Thymus (tissue), 11 donors: ENCODE results near the gene GJC3. TPM values are rescaled to one million over a fixed set of nuclear protein-coding genes. Genes with fewer than 3 reads are reported as not detected.
"Not testable (repeated sequence)": the region's sequence is repeated elsewhere in the genome, so short reads cannot be mapped to it uniquely, and the experiment has no call there.

Experiments used
- DNase-seq, 9 donors: peaks; one replicate each; pipeline ENCODE4 v3.0.0-alpha.2; 2013; ENCODE audit warnings: low spot score in 9 of 9, low read depth in 6 of 9, missing footprints in 1 of 9
- H3K27ac ChIP-seq, 2 donors: one replicate each; pipeline ENCODE4 v1.5.1; 2013; ENCODE audit warnings: control low read depth in 1 of 2, low read depth in 1 of 2, low read length in 1 of 2, mild to moderate bottlenecking in 1 of 2, moderate library complexity in 1 of 2
- H3K27me3 ChIP-seq, 2 donors: one replicate each; pipeline ENCODE4 v1.5.1; 2013; ENCODE audit warnings: low read length in 1 of 2; ENCODE audit not compliant: control insufficient read depth in 2 of 2, insufficient read depth in 1 of 2
- H3K36me3 ChIP-seq, 2 donors: one replicate each; pipeline ENCODE4 v1.5.1; 2013; ENCODE audit warnings: low read length in 1 of 2, mild to moderate bottlenecking in 1 of 2, moderate library complexity in 1 of 2; ENCODE audit not compliant: control insufficient read depth in 2 of 2, insufficient read depth in 2 of 2
- H3K4me1 ChIP-seq, 2 donors: one replicate each; pipeline ENCODE4 v1.5.1; 2013; ENCODE audit warnings: low read length in 2 of 2; ENCODE audit not compliant: control insufficient read depth in 2 of 2, insufficient read depth in 2 of 2
- H3K4me3 ChIP-seq, 2 donors: one replicate each; pipeline ENCODE4 v1.5.1; 2013; ENCODE audit warnings: low read length in 2 of 2, control low read depth in 1 of 2, mild to moderate bottlenecking in 1 of 2
- H3K9me3 ChIP-seq, 2 donors: one replicate each; pipeline ENCODE4 v1.5.1; 2013; ENCODE audit warnings: low read length in 1 of 2, mild to moderate bottlenecking in 1 of 2; ENCODE audit not compliant: control insufficient read depth in 2 of 2, insufficient read depth in 1 of 2
- WGBS: extraction: QIAGEN DNeasy Blood & Tissue Kit; methylation state at CpG from one replicate; pipeline ENCODE4 v1.1.7; 2013; 5-methylcytosine and 5-hydroxymethylcytosine counted together
- polyA plus RNA-seq: library from polyadenylated mRNA; stranded (reverse); fragments of 200-250 nt; gene quantifications from one replicate; pipeline ENCODE4 v1.2.3, GENCODE V29; 2013
- total RNA-seq: library from RNA; stranded (reverse); fragments of 120-200 nt; gene quantifications from one replicate; pipeline ENCODE4 v1.2.4, GENCODE V29; 2013
- donor health status: healthy.

GJC3 gene
- total and polyA plus RNA-seq, 2 donors = 0.11 to 0.14 TPM

GRCh38 chr7:99958564-99959227 lies 29.3 kb upstream of the GJC3 start:
- peaks cover 2 to 16% of the 10 kb centered on the region in 2 donors for H3K27me3 ChIP-seq
- no peak for DNase-seq
- WGBS = 79% methylated on average over 9 of the region's 9 CpGs

GRCh38 chr7:99955247-99955646 lies 25.8 kb upstream of the GJC3 start:
- Histone ChIP-seq H3K27me3 (peaks cover 2 to 5% of the 10 kb centered on the region in 2 donors), H3K36me3 (no peaks in the 10 kb centered on the region), H3K27ac (no peak overlapping the region), H3K9me3 (no peaks in the 10 kb centered on the region), H3K4me3 (no peak overlapping the region), H3K4me1 (no peaks in the 10 kb centered on the region)
- 95% methylated on average over 6 of the region's 6 CpGs for WGBS
- no peak for DNase-seq

More at GRCh38 chr7:99958564-99959227, 29.3 kb upstream of the GJC3 start:
- H3K4me1 ChIP-seq = no peaks in the 10 kb centered on the region
- no peaks in the 10 kb centered on the region for H3K36me3 ChIP-seq
- no peak overlapping the region for H3K4me3 ChIP-seq
- H3K9me3 ChIP-seq = no peaks in the 10 kb centered on the region
- H3K27ac ChIP-seq = no peak overlapping the region

DNA sequence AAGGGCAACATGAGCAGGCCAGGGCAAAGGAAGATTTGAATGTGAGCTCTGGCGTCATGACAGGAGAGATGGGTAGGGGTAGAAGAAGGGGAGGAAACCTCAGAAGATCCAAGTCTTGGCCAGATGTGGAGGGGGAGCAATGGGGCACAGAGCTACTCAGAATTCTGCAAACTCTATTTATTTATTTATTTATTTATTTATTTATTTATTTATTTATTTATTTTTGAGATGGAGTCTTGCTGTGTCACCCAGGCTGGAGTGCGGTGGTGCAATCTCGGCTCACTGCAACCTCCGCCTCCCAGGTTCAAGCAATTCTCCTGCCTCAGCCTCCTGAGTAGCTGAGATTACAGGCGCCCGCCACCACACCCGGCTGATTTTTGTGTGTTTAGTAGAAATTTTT lies 25.2 kb upstream of the GJC3 start:
- not testable (repeated sequence) for H3K27me3 ChIP-seq, H3K4me3 ChIP-seq, H3K36me3 ChIP-seq, H3K9me3 ChIP-seq, H3K27ac ChIP-seq, DNase-seq, H3K4me1 ChIP-seq
- 95% methylated on average over 7 of the region's 7 CpGs for WGBS

GRCh38 chr7:99953649-99954048 lies 24.2 kb upstream of the GJC3 start:
- Histone ChIP-seq H3K9me3 (no peaks in the 10 kb centered on the region), H3K36me3 (no peaks in the 10 kb centered on the region), H3K4me1 (no peaks in the 10 kb centered on the region), H3K4me3 (no peak overlapping the region), H3K27me3 (peaks cover 0 to 2% of the 10 kb centered on the region in 2 donors), H3K27ac (no peak overlapping the region)
- no peak for DNase-seq
- 85% methylated on average over 3 of the region's 3 CpGs for WGBS

GRCh38 chr7:99952649-99953048 lies 23.2 kb upstream of the GJC3 start:
- H3K4me3 ChIP-seq, H3K4me1 ChIP-seq, H3K27me3 ChIP-seq, H3K9me3 ChIP-seq, H3K27ac ChIP-seq, DNase-seq, H3K36me3 ChIP-seq: not testable (repeated sequence)
- 89% methylated on average over 4 of the region's 4 CpGs for WGBS

GRCh38 chr7:99950819-99951218 lies 21.4 kb upstream of the GJC3 start:
- WGBS = 97% methylated on average over 6 of the region's 6 CpGs

DNA sequence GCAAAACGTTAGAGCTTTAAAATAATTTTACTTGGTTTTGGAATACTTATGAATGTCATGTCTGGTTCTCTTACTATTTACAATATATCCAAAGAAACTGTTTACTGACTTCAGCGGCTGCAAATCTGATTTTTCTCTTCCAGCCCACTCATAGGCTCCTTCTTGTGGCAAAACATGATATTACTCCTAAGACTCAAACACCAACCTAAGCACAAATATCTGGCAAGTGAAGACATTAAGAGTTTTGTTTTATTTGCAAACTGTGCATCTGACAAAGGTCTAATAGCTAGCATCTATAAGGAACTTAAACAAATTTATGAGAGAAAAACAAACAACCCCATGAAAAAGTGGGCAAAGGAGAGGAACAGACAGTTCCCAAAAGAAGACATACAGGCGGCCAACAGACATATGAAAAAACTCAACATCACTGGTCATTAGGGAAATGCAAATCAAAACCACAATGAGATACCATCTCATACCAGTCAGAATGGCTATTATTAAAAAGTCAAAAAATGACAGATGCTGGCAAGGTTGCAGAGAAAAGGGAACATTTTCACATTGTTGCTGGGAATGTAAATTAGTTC lies 20.3 kb upstream of the GJC3 start:
- no peak overlapping the region for H3K4me3 ChIP-seq
- 69% methylated on average over 3 of the region's 3 CpGs for whole genome bisulfite sequencing
- H3K27me3 ChIP-seq = no peaks in the 10 kb centered on the region
- no peaks in the 10 kb centered on the region for H3K9me3 ChIP-seq
- H3K27ac ChIP-seq = no peak overlapping the region
- H3K36me3 ChIP-seq = no peaks in the 10 kb centered on the region
- DNase-seq = peak in 1 of 9 donors; percentile 7
- no peaks in the 10 kb centered on the region for H3K4me1 ChIP-seq

More at GRCh38 chr7:99950819-99951218, 21.4 kb upstream of the GJC3 start:
- H3K4me1 ChIP-seq, H3K27me3 ChIP-seq, DNase-seq, H3K9me3 ChIP-seq, H3K27ac ChIP-seq, H3K4me3 ChIP-seq, H3K36me3 ChIP-seq: not testable (repeated sequence)

DNA sequence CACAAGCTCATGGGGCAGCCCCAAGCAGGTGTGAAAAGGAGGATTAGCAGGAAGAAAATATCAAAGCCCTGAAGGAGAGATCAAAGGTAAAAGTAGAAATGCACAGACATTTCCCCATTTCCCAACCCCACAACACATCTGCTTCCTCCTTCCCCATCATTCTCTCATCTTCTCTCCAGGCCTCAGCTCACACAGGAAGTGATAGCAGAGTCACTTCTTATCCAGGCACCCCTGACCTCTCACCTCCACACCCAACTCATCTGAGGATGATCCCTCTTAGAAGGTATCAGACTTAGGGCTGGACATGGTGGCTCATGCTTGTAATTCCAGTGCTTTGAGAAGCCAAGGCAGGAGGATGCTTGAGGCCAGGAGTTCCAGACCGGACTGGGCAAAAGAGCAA lies 18.2 kb upstream of the GJC3 start:
- DNase-seq = no peak
- Histone ChIP-seq H3K9me3 (no peaks in the 10 kb centered on the region), H3K36me3 (no peaks in the 10 kb centered on the region), H3K4me1 (peaks cover 2% of the 10 kb centered on the region in 2 donors), H3K4me3 (no peak overlapping the region), H3K27ac (no peak overlapping the region), H3K27me3 (no peaks in the 10 kb centered on the region)
- 98% methylated on average over 1 of the region's 1 CpG for WGBS

DNA sequence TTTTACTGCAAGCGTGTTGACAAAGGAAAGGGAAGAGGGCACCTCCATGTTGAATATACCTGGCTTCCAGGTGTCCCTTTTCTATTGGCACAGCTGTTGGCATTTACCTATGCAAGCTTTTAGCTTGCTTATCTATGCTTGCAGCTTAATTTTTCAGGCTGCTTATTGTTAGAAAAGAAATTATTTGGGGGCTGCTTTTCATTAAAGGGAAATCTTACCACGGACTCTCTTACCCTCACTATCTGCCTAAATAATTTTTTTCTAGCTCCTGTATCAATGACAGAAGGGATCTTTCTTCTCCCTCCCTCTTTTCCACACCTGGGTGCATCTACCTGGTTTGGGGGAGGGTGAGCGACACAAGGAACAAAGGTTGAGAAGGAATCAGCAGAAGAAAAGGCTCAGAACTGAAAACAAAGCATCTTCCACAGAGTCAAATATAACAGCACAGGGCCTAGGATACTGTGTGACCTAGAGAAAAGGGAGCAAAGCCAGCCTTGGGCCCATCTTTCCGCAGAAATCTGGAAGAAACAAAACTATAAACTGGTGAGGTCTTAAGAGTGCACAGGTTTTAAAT lies 15.2 kb upstream of the GJC3 start:
- no peaks in the 10 kb centered on the region for H3K9me3 ChIP-seq
- DNase-seq = no peak
- 82% methylated on average over 4 of the region's 4 CpGs for WGBS
- no peak overlapping the region for H3K27ac ChIP-seq
- H3K36me3 ChIP-seq = no peaks in the 10 kb centered on the region
- H3K27me3 ChIP-seq = no peaks in the 10 kb centered on the region
- H3K4me3 ChIP-seq = no peak overlapping the region
- peaks cover 2% of the 10 kb centered on the region in 2 donors for H3K4me1 ChIP-seq
